Astrocyte of the spinal cord (primary cell): Measurements from ENCODE around the gene SATB1.
A peak's percentile ranks its signal among the peaks of the same experiment; 100 is the strongest.

Source experiments
- DNase-seq: peaks from one replicate; pipeline ENCODE4 v3.0.0; 2011; ENCODE audit warnings: low read depth, low spot score
- H3K4me3 ChIP-seq: 2 replicates; pipeline ENCODE4 v1.5.1; 2011; ENCODE audit warnings: low read depth, mild to moderate bottlenecking, low read length, moderate library complexity
- CTCF ChIP-seq: IDR thresholded peaks from 2 replicates; pipeline ENCODE4 v1.5.1; 2012; ENCODE audit warnings: low read depth, mild to moderate bottlenecking, low read length, inconsistent platforms
- in situ Hi-C: cut with HindIII; loops from 2 replicates; pipeline ENCODE4 v1.10.0; 2017; ENCODE audit warnings: low sequenced_read_pairs

SATB1 gene

GRCh38 chr3:18441551-18441950, 16.4 kb upstream of the SATB1 start:
- no peak for TF ChIP-seq CTCF
- DNase-seq = no peak
- no peak overlapping the region for H3K4me3 ChIP-seq
- in situ Hi-C loops = no loop called here

GRCh38 chr3:18440066-18440722, 15.1 kb upstream of the SATB1 start:
- no peak overlapping the region for H3K4me3 ChIP-seq
- no peak for TF ChIP-seq CTCF
- DNase-seq = peak; percentile 29
- in situ Hi-C loops = no loop called here

- DNase-seq = no peak
- in situ Hi-C loops = no loop called here
- no peak for TF ChIP-seq CTCF
- no peak overlapping the region for H3K4me3 ChIP-seq
Measured at GRCh38 chr3:18439281-18439680, 14.1 kb upstream of the SATB1 start.

GRCh38 chr3:18438586-18438985, 13.4 kb upstream of the SATB1 start:
- no peak for TF ChIP-seq CTCF
- no peak overlapping the region for H3K4me3 ChIP-seq
- no peak for DNase-seq
- in situ Hi-C loops = no loop called here

GRCh38 chr3:18436213-18436612, 11.1 kb upstream of the SATB1 start:
- in situ Hi-C loops = no loop called here
- DNase-seq = no peak
- TF ChIP-seq CTCF = no peak
- H3K4me3 ChIP-seq = no peak overlapping the region

GRCh38 chr3:18434711-18435110, 9.6 kb upstream of the SATB1 start:
- TF ChIP-seq CTCF = no peak
- no peak for DNase-seq
- in situ Hi-C loops = no loop called here
- H3K4me3 ChIP-seq = no peak overlapping the region
